Measurements from ENCODE around the gene RGS2. TPM values are rescaled to one million over a fixed set of nuclear protein-coding genes. Genes with fewer than 3 reads are reported as not detected.

Gene RGS2
- total and polyA plus RNA-seq, 9 of the 15 experiments (the other 6 are each of a cell fraction or from before 2014, with no cell fraction given), result 2.5 to 5.4 (median 3.8) TPM

- TF ChIP-seq THAP12 (CRISPR knock-in tag; IDR thresholded peaks at IDR 0.05) (no peak), FOXK1 (CRISPR knock-in tag; IDR thresholded peaks at IDR 0.05; ENCODE audit: borderline replicate concordance) (no peak), ELK3 (CRISPR knock-in tag; IDR thresholded peaks at IDR 0.05) (no peak), HMBOX1 (IDR thresholded peaks at IDR 0.05) (no peak), TARDBP (IDR thresholded peaks at IDR 0.05) (no peak), ZNF764 (CRISPR knock-in tag; IDR thresholded peaks at IDR 0.05; ENCODE audit: low read depth) (no peak), JUN (IDR thresholded peaks at IDR 0.05; ENCODE audit: borderline replicate concordance, low read depth, low read length) (no peak), JUN (CRISPR knock-in tag; IDR thresholded peaks at IDR 0.05; ENCODE audit: borderline replicate concordance) (no peak), KLF1 (tag; IDR thresholded peaks at IDR 0.05) (no peak)
Observed at GRCh38 chr1:192759104-192759503, 49.7 kb upstream of the RGS2 start (continued).
